Hematopoietic multipotent progenitor cell treated with erythropoietin and hydrocortisone succinate and interleukin-3 and kit ligand, for 4 days (in vitro differentiated cells): ENCODE results near the gene SFSWAP.

Source experiments
- DNase-seq: peaks from one replicate; pipeline ENCODE4 v3.0.0-alpha.2; 2015

The SFSWAP gene

GRCh38 chr12:131841547-131841946 lies 130.7 kb downstream of the SFSWAP start:
- DNase-seq: no peak

- no peak for DNase-seq
Observed at GRCh38 chr12:131842169-131842568, 131.3 kb downstream of the SFSWAP start.

GRCh38 chr12:131843527-131843926 lies 132.6 kb downstream of the SFSWAP start:
- DNase-seq: no peak

- DNase-seq: no peak
Observed at GRCh38 chr12:131844140-131844539, 133.2 kb downstream of the SFSWAP start.

- no peak for DNase-seq
Observed at GRCh38 chr12:131844656-131845055, 133.8 kb downstream of the SFSWAP start.

GRCh38 chr12:131845121-131845520 lies 134.2 kb downstream of the SFSWAP start:
- DNase-seq: no peak

GRCh38 chr12:131847456-131847855 lies 136.6 kb downstream of the SFSWAP start:
- DNase-seq: no peak

- no peak for DNase-seq
Observed at GRCh38 chr12:131848753-131849152, 137.9 kb downstream of the SFSWAP start.
